ENCODE results near the gene TOE1.
A peak's percentile ranks its signal among the peaks of the same experiment; 100 is the strongest.

DNA sequence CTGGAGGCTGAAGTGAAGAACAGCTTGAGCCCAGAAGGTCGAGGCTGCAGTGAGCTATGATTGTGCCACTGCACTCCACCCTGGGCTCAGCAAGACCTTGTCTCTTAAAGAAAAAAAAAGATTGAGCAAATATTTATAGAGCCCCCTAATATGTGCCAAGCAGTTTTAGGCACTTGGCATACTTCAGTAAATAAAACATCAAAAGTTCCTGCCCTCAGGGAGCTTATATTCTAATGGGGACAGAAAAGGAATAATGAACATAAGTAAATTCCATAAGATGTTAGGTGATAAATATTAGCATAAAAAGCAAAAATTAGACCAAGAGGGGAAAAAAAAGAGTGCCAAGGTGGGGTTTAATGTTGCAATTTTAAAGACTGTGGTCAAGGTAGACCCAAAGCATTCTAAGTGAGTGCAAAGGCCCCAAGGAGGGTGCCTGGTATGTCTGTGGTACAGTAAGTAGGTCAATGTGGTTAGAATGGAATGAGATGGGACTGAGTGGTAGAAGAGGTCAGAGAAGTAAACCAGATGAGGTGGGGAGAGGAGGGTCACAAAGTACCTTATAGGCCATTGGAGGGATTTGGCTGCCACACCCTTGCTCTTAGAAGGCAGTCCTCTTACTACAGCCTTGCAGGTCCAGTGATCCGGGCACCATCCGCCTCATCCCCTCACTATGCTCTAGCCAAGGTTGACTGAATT is 2.2 kb upstream of the TOE1 start:
- no peak for TF ChIP-seq POLR2AphosphoS5 (IDR thresholded peaks at IDR 0.05; ENCODE audit: low read depth, low read length)
- TF ChIP-seq POLR2A (IDR thresholded peaks at IDR 0.05; ENCODE audit: low read depth, low read length) = 0 out of 2 replicates have a peak, but pooled peaks have one; percentile 26
- TF ChIP-seq TAF1 (IDR thresholded peaks at IDR 0.05; ENCODE audit: borderline replicate concordance, low read depth, low read length) = no peak
